GM12865 (cell line): ENCODE data around the gene GNB1.

Experiments used
- DNase-seq: peaks from one replicate; pipeline ENCODE4 v3.0.0; 2010; ENCODE audit warnings: low read depth
- H3K4me3 ChIP-seq: 2 replicates; pipeline ENCODE4 v1.5.1; 2011; ENCODE audit warnings: mild to moderate bottlenecking, low read depth, low read length, control low read depth
- TF ChIP-seq, protein P1 (sequence below): IDR thresholded peaks from 2 replicates; pipeline ENCODE4 v1.5.1; 2011; ENCODE audit warnings: low read length, control low read depth, low read depth, inconsistent platforms; ENCODE audit not compliant: insufficient read depth; ENCODE audit errors: missing control alignments

Gene GNB1

DNA sequence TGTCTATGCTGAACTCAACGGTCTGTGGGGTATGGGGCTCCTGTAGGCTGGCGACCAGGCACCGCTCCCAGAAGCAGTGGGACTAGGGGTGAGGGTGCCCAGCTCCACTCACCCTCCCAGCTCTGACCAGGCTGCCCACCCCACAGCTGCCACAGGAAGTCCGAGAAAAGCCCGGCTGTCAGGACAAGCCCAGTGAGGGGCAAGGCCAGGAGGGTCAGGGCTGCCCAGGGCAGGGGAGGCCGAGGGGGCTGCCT lies 31.7 kb upstream of the GNB1 start:
- no peak for DNase-seq
- no peak overlapping the region for H3K4me3 ChIP-seq
- TF ChIP-seq, protein P1, sequence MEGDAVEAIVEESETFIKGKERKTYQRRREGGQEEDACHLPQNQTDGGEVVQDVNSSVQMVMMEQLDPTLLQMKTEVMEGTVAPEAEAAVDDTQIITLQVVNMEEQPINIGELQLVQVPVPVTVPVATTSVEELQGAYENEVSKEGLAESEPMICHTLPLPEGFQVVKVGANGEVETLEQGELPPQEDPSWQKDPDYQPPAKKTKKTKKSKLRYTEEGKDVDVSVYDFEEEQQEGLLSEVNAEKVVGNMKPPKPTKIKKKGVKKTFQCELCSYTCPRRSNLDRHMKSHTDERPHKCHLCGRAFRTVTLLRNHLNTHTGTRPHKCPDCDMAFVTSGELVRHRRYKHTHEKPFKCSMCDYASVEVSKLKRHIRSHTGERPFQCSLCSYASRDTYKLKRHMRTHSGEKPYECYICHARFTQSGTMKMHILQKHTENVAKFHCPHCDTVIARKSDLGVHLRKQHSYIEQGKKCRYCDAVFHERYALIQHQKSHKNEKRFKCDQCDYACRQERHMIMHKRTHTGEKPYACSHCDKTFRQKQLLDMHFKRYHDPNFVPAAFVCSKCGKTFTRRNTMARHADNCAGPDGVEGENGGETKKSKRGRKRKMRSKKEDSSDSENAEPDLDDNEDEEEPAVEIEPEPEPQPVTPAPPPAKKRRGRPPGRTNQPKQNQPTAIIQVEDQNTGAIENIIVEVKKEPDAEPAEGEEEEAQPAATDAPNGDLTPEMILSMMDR, result no peak

DNA sequence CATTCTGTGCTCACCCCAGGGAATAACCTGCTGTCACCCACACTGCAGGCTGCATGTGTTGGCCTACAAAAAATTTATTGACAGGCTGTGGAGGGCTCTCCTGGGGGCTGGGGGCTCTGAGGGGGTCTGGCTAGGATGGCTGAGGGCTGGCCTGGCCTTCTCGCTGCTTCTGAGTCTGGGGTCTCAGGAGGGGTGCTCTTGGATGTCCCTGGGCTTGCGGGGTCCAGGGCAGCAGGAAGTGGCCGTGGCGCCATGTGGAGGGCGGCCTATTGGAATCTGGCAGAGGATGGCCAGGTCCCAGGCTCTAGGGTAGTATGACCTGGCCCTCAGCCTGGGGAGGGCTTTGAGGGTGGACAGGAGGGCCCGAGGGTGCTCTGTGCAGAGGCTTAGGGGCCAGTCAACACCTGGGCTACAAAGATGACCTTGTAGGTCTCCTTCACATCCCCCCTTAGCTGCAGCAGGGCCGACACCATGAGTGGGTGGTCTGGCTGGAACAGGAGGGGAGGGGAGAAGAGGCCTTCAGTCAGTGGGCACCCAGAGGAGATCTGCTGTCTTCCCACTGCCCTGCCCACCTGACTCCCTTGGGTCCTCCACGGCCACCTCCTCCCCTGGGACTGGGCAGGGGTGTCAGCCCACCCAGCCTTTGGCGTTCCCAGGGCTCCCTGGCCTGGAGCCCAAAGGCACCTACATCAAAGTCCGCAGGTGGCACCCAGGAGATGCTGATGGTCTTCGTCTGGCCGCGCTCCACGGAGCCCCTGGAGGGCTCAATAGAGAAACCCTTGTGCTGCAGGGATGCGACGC lies 31.2 kb upstream of the GNB1 start:
- no peak overlapping the region for H3K4me3 ChIP-seq
- DNase-seq, result no peak
- TF ChIP-seq, protein P1, result no peak

DNA sequence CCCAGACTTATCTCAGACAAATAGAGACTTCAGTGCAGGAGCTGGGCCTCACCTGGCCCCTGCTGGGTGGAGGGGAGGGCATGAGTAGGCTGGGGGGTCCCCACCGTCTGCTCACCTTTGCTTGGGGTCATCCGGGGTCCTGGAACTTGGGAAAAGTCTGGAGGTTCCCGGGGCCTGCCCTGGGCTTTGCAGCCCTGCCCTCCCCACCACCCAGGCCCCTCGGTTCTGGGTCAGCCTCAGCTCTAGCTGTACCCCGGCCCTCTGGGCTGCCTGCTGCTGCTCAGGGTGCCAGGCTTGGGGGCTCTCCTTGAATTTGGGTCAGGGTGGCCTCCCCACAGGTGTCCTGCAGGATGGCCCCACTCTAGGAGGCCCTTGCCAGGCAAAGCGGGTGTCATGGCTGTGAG lies 30.6 kb upstream of the GNB1 start:
- no peak for DNase-seq
- TF ChIP-seq, protein P1, result no peak
- H3K4me3 ChIP-seq, result no peak overlapping the region

DNA sequence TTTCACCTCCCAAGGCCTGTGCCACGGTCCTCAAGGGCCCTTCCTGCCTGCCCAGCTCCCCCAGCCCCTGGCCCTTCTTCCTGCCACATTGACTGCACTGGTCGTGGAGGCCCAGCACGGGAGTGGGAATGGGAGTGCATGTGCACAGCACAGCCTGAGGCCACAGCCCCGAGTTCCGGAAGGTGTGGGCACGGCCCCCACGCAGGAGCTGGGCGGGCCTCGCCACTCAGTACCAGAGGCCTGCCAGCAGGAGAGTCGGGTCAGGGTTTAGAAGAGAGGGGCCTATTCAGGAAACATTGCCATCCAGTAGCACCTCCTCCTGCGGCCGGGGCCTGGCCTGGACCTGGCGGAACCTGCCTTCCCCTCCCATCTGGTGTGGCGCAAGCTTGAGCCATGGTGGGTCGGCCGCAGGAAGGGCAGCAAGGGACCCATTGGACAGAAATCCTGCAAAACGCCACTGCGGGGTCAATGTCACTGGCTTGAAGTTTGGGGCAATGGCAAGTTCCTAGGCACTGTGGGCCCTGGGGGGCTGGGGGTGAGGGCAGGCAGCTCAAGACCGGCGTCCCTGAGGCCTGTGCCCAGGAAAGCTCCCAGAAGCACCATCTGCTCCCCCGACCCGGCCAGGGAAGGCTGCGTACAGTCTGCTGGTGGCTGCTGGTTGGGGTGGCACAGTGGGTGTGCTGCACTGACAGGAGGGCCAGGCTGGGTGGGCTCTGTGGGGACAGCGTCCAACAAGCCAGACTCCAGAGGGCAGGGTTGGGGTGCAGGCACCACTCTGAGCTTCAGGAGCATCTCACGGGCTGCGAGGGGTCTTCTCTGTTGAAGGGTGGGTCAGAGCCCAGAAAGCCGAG lies 29.9 kb upstream of the GNB1 start:
- no peak for DNase-seq
- TF ChIP-seq, protein P1, result no peak
- no peak overlapping the region for H3K4me3 ChIP-seq

DNA sequence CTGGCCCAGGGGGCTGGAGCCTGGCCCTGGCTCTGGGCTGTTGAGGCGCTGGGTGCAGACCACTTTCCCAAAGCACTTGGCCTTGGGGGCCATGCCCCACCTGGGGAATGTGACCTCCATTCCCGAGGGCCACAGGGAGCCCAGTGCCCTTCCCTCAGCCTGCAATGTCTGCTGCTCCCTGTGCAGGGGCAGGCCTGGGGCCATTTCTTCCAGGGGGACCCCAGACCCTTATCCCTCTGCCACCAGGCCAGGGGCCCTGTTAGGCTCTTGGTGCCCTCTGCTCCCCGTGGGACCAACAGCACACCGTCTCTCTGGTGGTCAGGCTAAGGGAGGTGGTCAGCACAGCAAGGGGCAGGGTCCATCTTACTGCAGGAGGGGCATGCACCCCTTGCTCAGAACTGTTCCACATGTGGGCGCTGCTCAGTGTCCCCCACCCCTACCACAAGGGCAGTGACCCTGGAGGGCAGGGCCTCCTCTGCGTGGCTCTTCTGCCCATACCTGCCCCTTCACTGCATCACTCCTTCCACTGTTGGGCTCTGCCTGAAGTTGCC lies 29.2 kb upstream of the GNB1 start:
- H3K4me3 ChIP-seq, result no peak overlapping the region
- TF ChIP-seq, protein P1, result no peak
- DNase-seq, result no peak

DNA sequence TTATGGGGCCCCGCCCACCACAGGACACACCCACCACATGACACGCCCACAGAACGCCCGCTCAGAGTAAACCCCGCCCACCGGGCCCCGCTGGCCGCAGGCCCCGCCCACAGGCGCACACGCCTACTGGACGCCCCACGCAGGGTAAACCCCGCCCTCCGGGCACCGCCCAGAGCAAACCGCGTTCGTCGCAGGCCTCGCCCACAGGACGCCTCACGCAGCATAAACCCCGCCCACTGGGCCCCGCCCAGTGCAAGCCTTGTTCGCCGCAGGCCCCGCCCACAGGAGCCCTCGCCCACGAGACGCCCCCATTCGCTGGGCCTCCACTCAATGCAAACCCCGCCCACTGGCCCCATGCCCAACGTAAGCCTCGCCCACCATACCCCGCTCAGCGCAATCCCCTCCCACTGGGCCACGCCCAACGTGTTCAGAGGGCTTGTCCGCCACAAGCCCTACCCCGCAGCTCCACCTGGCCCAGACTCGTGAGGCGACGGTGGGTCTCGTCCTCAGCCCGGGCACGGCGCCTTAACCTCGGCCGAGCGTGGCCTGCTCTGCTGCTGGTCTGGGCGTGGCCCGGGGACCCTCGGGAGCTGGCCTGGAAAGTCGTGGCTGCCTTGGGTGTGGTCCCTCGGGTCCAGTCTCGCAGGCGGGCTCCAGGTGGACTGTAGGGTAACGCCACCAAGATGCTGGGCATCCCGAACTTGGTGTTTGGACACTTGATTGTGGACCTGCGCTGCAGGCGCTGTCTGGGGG lies 28.6 kb upstream of the GNB1 start:
- DNase-seq, result peak; percentile 99
- TF ChIP-seq, protein P1, result no peak
- peak overlapping the region; percentile 52; the same call in 1 of the 2 replicates for H3K4me3 ChIP-seq
